HG03039 (cell line): ENCODE data around the gene PCSK5.
"Not testable (repeated sequence)": the region's sequence is repeated elsewhere in the genome, so short reads cannot be mapped to it uniquely, and the experiment has no call there.

Experiments used
- ATAC-seq: cut with Tn5 transposase; IDR thresholded peaks from one replicate; pipeline ENCODE4 v1.9.1; 2021; ENCODE audit warnings: mild to moderate bottlenecking, moderate library complexity; ENCODE audit not compliant: unreplicated experiment

PCSK5 gene

DNA sequence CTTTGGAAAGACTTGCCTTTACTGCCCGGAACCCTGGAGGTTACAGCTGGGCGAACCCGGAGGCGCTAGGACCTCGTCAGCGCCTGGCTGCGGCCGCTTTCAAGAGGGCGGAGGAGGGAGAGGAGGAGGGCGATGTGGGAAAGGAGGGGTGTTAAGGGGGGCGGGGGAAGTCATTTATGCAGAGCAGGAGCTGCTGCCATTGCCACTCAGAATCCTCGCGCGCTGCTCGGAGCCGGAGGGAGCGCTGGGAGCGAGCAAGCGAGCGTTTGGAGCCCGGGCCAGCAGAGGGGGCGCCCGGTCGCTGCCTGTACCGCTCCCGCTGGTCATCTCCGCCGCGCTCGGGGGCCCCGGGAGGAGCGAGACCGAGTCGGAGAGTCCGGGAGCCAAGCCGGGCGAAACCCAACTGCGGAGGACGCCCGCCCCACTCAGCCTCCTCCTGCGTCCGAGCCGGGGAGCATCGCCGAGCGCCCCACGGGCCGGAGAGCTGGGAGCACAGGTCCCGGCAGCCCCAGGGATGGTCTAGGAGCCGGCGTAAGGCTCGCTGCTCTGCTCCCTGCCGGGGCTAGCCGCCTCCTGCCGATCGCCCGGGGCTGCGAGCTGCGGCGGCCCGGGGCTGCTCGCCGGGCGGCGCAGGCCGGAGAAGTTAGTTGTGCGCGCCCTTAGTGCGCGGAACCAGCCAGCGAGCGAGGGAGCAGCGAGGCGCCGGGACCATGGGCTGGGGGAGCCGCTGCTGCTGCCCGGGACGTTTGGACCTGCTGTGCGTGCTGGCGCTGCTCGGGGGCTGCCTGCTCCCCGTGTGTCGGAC is at the start of gene PCSK5:
PCSK5 (plus strand) TSS at position 202 of the 805 bp plus-strand sequence; CDS start at position 711, 509 bp downstream.
- ATAC-seq = peak; percentile 86

DNA sequence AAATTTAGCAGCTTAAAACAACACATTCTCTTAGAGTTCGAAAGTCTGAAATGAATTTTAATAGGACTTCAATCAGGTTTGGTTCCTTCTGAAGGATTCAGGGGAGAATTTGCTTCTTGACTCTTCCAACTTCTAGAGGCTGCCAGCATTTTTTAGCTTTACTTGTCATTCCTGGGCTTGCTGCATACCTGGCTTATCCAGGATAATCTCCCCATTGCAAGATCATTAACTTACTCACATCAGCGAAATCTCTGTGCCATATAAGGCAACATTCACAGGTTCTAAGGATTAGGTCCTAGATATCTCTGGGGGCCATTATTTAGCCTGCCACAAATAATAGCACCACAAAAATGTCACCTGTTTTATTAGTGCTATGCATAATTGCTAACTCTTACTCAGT is 46.2 kb upstream of the PCSK5 start:
- no peak for ATAC-seq

DNA sequence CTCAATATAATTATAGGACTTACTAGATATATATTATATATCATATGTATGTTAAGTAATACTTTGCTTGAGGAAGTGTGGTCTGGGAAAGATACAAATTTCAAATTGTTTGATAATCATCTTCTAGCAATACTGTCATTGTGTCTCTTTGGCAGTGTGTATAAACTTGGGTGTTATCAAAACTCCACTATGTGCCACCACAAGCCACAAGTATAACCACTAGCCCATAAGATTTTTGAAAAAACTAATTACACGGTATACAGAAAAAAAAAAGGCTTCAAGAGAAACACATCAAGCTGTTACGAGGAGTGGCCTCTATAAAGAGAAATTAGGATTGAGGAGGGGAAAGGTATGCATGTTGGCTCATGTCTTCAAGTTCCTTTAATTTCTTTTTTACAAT is 44.7 kb upstream of the PCSK5 start:
- no peak for ATAC-seq

DNA sequence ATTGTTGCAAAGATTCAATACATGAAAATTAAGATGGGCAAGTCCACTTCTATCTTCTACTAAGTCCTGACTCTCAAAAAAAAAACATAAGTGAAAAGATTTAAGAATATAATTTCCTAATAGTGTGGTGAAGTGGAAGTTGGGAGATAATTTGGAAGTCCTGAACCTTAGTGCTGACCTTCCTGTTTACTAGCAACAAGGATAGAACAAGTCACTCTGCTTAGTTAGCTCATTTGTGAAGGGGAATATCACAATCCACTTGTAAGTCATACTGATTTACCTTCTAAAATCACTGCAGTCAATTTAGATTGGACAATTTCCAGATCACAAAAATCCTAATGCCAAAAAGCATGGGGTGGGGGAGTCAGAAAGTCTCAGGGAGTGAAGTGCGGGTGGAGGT is 43.4 kb upstream of the PCSK5 start:
- ATAC-seq = no peak

DNA sequence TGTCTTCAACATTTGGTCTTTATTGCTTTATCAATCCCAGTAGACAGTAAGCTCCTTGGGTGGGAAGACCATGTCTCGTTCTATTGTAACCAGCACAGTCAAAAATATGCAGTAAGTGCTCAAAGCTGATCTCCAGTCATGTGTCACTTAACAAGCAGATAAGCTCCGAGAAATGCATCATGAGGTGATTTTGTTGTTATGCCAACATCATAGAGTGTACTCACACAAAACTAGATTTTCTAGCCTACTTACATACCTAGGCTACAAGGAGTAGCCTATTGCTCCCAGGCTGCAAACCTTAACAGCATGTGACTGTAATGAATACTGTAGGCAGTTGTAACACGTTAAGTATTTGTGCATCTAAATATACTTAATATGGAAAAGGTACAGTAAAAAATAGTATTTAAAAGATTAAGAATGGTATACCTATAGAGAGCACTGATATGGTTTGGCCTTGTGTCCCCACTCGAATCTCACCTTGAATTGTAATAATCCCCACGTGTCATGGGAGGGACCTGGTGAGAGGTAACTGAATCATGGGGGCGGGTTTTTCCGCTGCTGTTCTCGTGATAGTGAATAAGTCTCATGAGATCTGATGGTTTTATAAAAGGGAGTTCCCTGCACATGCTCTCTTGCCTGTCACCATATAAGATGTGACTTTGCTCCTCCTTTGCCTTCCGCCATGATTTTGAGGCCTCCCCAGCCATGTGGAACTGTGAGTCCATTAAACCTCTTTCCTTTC is 39.8 kb upstream of the PCSK5 start:
- no peak for ATAC-seq

DNA sequence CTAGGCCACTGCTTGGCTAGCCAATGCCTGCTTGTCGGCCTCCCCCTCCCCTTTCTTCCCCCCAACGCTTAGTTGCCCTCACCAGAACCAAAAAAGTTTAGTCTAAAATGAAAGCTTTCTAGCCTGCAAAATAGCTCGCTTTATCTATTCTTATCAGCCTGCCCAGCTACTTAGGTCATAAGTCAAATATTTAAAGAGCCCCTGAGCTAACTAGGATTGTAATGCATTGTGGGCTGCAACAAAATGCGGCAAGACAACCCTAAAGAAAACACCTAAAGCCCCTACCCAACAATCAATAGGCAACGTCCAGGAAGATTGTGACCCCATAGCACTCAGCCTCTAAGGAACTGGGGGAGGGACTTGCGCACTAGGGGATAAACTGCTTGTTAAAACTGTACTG is 38.6 kb upstream of the PCSK5 start:
- no peak for ATAC-seq

DNA sequence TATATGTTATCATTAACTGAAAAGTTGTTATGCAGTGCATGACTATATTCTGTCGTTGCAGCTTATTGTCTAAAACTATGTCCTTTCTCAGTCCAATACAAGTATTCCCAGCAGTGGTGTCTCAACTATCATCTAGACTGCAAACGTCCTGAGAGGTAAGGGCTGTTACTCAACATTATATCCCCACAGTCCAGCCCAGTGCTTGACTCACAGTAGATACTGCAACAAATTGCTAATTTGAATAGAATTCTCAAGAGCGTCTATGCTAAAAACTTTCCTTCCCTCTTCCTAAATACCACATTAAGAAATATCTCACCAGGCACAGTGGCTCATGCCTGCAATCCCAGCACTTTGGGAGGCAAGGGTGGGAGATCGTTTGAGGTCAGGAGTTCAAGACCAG is 37.7 kb upstream of the PCSK5 start:
- no peak for ATAC-seq

DNA sequence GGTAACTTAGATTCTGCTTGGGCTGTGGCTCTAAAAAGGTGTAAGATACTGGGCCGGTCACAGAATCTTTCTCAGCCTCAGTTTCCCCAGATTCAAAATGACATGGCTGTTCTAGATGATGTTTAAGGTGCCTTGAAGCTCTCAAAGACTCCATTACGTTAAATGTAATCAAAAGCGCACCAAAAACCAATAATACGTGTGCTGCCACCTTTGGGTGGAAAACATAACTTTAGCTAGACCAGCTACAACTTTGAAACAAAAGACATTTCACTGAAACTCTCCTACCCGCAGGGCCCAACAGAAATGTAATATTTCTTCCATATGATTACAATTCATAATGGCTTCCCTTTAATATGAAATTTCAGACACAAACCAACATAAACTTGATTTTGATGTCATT is 35.0 kb upstream of the PCSK5 start:
- ATAC-seq = no peak

DNA sequence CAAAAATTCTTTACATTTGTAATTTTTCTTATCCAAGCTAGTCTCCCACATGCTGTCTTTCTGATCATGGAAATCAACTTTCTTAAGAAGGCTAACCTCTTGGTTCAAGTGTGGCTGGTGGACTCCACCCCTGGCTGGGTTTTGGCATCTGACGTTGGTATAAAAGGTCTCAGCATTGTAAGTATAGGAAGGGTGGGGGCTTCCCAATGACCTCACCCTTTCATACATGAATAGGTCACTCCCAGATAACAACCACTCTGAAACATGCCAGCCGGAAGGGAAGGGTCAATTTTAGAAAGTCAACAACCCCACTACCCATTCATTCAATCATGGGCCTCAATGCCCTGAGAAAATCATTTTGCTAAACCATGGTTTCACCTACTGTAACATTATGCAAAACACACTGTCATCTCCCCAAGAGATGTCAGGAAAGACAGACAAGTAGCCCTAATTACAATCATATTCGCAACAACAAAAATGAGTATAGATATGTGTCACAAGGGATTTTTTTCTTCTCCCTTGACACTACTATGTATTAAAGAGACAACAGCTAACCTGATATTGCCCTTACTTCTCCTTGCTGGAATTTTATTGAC is 31.9 kb upstream of the PCSK5 start:
- ATAC-seq = no peak

DNA sequence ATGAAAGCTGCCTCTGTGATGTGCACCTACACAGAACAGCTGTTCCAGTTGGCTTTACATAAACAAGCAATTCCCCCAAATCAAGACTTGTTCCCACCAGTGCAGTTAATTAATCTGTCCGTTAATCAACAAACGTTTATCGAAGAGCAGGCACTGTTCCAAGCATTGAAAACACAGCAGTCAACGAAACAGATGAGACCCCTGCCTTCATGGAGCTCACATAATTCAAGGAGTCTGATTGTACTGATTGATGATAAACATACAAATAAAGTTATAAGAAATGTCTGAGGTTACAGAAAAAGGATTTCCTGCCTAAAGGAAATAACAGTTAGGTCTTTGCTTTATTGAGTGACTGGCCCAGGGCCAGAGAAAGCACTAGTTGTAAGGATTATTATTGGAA is 26.2 kb upstream of the PCSK5 start:
- no peak for ATAC-seq

DNA sequence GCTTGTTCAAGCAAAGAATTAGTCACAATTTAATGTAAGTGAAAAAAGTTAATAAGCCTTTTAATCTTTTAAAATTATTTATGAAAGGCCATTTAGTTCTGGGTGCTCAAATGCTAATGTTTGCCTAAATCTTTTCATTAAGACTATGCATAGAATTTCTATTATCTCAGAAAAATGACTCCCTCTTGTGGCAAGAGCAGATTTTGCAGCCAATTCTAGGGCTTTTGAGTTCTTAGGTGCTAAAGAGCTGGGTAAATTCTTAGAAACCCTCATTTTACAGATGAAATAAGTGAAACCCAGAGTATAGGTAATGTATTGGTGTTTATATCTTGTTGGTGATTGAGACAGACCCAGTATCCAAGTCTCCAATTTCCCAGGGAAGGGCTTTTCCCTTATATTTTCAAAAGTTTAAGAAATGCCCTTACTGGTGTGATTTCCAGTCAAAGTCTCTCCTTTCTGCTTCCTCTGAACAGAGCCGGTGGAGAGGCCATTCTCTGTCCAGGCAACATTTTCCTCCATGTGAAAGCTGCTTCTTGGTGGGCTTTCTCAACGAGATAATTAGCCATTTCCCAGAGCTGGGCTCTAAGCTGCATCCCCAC is 24.1 kb upstream of the PCSK5 start:
- ATAC-seq = no peak

DNA sequence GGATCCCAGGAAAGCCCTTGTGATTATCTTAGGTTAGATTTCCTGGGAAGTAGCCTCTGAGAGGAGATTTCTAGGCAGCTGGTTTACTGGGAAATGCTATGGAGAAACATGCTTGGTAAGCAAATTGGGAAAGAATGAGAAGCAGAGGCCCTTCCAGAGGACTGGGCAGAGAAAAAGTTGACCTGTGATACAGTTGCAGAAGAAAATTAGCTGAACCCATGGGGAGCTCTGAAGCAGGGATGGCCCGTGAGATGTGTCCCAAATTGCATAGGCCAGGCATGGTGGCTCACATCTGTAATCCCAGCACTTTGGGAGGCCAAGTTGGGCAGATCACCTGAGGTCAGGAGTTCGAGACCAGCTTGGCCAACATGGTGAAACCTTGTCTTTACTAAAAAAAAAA is 21.9 kb upstream of the PCSK5 start:
- not testable (repeated sequence) for ATAC-seq

DNA sequence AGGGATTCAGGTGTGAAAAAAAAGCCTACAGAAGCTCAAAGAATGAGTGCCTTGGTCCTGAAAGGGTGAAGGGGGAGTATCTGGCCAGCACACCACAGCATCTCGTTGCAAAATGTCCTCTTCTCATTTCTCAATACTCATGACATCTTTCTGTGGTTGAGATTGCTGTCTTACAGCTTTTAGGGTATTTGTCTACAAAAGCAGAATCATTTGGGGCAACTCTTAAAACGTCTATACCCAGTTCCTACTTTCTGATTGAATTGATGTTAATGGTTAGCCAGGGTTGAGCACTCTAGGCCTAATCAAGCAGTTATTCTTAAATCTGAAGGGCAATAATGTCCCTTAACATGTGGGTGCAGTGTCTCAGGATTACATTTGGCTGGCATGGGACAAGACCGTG is 21.2 kb upstream of the PCSK5 start:
- ATAC-seq = no peak

DNA sequence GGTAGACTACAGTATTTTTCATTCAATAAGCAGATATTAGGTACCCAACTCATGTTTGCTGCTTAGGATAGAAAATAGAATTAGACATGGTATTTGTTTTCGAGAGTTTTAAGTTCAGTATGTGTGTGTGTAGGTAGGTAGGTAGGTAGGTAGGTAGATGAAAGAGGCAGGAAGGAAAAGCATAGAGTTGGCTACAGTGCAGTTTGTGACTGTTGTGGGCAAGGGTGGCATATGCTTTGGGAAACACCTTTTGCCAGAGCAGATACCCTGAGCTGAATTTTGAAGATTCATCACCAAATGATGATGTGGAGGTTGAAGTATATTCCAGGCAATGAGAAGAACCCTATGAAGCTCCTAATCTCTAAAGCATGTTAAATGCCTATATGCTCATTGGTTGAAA is 20.0 kb upstream of the PCSK5 start:
- no peak for ATAC-seq

DNA sequence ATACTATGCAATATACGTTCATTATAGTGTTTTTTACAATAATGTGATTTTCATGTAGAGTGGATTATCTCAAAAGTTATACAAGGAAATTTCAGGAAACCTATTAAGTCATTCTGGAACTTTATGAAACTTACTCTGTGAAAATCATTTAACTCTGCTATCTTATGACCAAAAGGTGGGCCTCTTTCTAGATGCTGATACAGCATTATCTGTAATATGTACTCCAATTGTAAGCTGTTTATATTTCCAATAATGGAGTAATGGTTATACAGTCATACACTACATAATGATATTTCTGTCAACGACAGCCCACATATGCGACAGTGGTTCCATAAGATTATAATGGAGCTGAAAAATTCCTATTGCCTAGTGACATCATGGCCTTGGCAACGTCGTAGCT is 18.8 kb upstream of the PCSK5 start:
- ATAC-seq = no peak

DNA sequence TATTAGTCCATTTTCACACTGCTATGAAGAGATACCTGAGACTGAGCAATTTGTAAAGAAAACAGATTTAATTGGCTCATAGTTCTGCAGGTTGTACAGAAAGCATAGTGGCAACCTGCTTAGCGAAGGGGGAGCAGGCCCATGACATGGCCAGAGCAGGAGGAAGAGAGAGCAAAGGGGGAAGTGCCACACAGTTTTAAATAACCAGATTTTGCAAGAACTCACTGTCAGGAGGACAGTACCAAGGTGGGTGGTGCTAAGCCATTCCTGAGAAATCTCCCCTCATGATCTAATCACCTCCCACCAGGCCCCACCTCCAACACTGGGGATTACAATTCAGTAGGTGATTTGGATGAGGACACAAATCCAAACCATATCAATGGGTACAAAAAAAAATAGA is 16.8 kb upstream of the PCSK5 start:
- ATAC-seq = no peak

DNA sequence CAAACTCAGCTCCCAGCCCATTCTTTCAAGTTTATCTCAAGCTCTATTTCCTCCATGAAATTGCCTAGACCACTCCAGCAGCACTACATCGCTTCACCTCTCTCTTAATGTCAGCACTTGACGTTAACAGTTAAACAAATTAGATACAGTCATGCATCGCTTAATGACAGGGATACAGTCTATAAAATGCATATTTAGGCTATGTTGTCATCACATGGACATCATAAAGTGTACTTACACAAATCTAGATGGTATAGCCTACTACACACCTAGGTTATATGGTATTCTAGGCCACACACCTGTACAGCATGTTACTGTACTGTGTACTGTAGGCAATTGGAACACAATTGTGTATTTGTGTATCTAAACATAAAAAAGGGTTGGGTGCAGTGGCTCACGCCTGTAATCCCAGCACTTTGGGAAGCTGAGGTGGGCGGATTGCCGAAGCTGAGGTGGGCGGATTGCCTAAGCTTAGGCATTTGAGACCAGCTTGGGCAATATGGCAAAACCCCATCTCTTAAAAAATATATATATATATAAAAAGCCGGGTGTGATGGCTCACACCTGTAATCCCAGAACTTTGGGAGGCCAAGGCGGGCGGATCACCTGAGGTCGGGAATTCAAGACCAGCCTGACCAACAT is 13.4 kb upstream of the PCSK5 start:
- ATAC-seq = no peak

DNA sequence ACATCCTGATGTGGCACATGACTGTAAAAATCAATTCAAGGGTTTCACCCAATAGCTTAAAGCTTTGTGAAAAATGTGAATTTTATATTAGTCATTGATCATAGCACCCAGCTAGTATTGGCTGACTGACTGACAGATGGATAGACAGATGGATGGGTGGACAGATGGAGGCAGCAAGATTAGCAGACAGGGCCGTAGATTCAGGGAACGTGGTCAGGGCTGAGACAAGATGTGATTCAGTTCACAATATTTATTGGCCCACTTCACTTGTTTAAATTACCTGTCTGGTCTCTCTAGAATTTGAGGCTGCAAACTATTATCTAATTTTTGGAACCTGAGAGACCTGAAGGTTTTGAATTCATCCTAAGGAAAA is 12.0 kb upstream of the PCSK5 start:
- no peak for ATAC-seq

DNA sequence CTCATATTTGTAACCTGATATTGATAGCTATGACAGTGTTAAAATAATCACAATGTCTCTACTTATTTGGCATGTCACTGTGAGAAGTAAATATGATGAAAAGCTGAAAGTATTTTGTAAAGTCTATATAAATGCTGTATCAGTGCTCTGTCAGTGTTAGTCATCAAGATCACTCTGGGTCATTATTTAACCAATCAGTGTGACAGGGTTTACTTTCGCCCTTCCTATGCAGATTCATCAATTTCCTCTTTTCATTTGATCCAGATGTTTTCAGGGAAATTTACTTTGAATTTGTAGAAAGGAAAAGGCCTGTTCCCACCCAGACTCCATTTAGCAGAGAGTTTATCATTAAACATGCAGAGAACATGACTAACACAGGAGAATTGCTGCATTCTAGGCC is 9.9 kb upstream of the PCSK5 start:
- ATAC-seq = no peak

DNA sequence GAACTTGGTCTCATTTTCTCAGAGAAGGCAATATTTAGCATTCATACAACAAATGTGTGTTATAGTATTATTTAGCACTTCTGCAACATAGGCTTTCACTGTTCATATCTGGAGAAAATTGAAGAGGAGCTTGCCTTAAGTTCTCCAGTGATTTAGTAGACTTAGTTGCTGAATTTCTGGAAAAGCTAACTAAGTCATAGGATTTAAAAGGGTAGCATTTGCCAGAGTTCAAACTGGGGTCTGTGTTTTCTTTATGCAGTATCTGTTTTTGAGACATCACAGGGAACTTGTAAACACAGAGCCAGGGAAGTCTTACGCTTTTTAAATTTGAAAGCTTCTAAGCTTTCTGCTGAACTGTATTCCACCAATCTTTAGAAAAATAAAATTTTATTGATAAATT is 8.7 kb upstream of the PCSK5 start:
- no peak for ATAC-seq

DNA sequence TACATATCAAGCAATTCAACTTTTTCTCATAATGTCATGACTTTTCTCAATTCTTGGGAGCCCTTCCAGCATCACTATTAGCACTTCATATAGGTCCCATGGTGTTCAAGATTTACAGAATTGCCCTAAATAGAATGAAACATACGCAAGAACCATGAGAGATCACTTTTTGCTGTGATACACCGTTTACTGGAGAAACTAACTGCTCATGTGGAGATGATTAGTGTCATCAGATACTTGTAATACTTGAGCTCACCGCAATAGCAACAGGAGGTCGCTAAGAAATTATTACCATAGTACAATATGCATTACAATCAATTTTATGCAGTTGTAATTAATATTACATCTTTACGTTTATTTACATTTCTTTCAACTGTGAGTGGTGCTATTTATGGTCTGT is 4.8 kb upstream of the PCSK5 start:
- ATAC-seq = no peak
